Peyer's patch (tissue), 4 donors: ENCODE measurements around the gene FNDC3A.

Source experiments
- POLR2A ChIP-seq, 2 donors: fragments of 450-650 bp; IDR thresholded peaks; one replicate each; pipeline ENCODE4 v1.5.1; 2017; ENCODE audit warnings: antibody characterized with exemption in 2 of 2, mild to moderate bottlenecking in 2 of 2, moderate library complexity in 2 of 2
- TF ChIP-seq, protein P1 (sequence below), 6 experiments: fragments of 450-650 bp in 4 of 6; fragments of 200-600 bp in 2 of 6; sonication (generic) in 1 of 6; IDR thresholded peaks; one replicate each; pipeline ENCODE4 v1.5.1; 2017 to 2019; ENCODE audit warnings: antibody characterized with exemption in 6 of 6, mild to moderate bottlenecking in 3 of 6, moderate library complexity in 1 of 6

DNA sequence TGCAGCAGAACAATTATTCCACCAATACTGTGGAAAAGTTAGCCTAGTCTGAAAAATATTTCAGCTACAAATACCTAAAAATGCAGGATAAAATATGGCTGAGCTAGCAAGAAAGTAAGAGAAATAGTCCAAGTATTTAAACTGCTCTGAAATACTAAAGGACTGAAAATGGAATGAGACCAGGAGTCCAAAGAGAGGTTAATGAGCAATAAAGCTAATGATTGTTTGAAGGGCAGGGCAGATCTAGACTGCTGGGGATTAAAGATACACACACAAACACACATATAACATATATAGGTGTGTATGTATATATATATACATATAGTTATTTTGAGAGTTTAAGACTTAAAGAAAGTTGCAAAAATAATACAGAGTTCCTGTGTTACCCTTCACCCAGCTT lies 269.4 kb downstream of the FNDC3A start:
- TF ChIP-seq, protein P1, sequence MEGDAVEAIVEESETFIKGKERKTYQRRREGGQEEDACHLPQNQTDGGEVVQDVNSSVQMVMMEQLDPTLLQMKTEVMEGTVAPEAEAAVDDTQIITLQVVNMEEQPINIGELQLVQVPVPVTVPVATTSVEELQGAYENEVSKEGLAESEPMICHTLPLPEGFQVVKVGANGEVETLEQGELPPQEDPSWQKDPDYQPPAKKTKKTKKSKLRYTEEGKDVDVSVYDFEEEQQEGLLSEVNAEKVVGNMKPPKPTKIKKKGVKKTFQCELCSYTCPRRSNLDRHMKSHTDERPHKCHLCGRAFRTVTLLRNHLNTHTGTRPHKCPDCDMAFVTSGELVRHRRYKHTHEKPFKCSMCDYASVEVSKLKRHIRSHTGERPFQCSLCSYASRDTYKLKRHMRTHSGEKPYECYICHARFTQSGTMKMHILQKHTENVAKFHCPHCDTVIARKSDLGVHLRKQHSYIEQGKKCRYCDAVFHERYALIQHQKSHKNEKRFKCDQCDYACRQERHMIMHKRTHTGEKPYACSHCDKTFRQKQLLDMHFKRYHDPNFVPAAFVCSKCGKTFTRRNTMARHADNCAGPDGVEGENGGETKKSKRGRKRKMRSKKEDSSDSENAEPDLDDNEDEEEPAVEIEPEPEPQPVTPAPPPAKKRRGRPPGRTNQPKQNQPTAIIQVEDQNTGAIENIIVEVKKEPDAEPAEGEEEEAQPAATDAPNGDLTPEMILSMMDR (IDR thresholded peaks at IDR 0.05) = no peak
- no peak for TF ChIP-seq POLR2A (IDR thresholded peaks at IDR 0.05)
